WTC11 (cell line): ENCODE results near the gene FGF5. TPM values are rescaled to one million over a fixed set of nuclear protein-coding genes. Genes with fewer than 3 reads are reported as not detected.
A peak's percentile ranks its signal among the peaks of the same experiment; 100 is the strongest.

Experiments used
- ATAC-seq: fragments of 200-7000 bp; cut with Tn5 transposase; 2 replicates; pipeline ENCODE4 v1.10.0; 2021; ENCODE audit warnings: mild to moderate bottlenecking, moderate library complexity
- CTCF ChIA-PET: fragments of 300-600 bp; sonication (Branson Sonifier 250); formaldehyde crosslinking; loops from one replicate; lab custom pipeline; 2021; ENCODE audit warnings: antibody characterized with exemption; lab: Charles Lee
- POLR2A ChIA-PET: fragments of 350-600 bp; sonication (Branson Sonifier 250); formaldehyde crosslinking; loops from one replicate; lab custom pipeline; 2021; ENCODE audit warnings: antibody characterized with exemption; lab: Charles Lee
- DNase-seq: peaks from one replicate; pipeline ENCODE4 v3.0.0; 2021; ENCODE audit warnings: low spot score
- H3K27ac Mint-ChIP-seq: 2 replicates; pipeline ENCODE4 v1.8.0; 2021; ENCODE audit warnings: mixed read lengths
- H3K27me3 Mint-ChIP-seq: 2 replicates; pipeline ENCODE4 v1.8.0; 2021; ENCODE audit warnings: low read depth, mild to moderate bottlenecking, moderate library complexity, mixed read lengths
- H3K36me3 Mint-ChIP-seq: 2 replicates; pipeline ENCODE4 v1.8.0; 2021; ENCODE audit warnings: mixed read lengths
- H3K4me1 Mint-ChIP-seq: 2 replicates; pipeline ENCODE4 v1.8.0; 2022; ENCODE audit warnings: mixed read lengths
- H3K4me3 Mint-ChIP-seq: 2 replicates; pipeline ENCODE4 v1.8.0; 2021; ENCODE audit warnings: mild to moderate bottlenecking, moderate library complexity, mixed read lengths
- H3K9me3 Mint-ChIP-seq: 2 replicates; pipeline ENCODE4 v1.8.0; 2021; ENCODE audit warnings: mixed read lengths
- ELF4 ChIP-seq: sonication (generic); formaldehyde crosslinking; IDR thresholded peaks from 2 replicates; pipeline ENCODE4 v1.8.1; 2022; ENCODE audit warnings: low read depth, mild to moderate bottlenecking, moderate library complexity, missing genetic modification reagents
- EMX1 ChIP-seq: fragments of 250-450 bp; sonication (Bioruptor Pico); IDR thresholded peaks from 2 replicates; pipeline ENCODE4 v1.8.0; 2021; ENCODE audit warnings: mild to moderate bottlenecking
- GTF2I ChIP-seq: fragments of 250-450 bp; sonication (Bioruptor Pico); conservative IDR thresholded peaks from 2 replicates; pipeline ENCODE4 v1.4.0; 2021; ENCODE audit warnings: mild to moderate bottlenecking
- HMGA2 ChIP-seq: fragments of 250-450 bp; sonication (Bioruptor Pico); IDR thresholded peaks from 2 replicates; pipeline ENCODE4 v1.4.0; 2021; ENCODE audit warnings: mild to moderate bottlenecking, moderate library complexity
- MYBL2 ChIP-seq: sonication (generic); formaldehyde crosslinking; IDR thresholded peaks from 2 replicates; pipeline ENCODE4 v1.8.1; 2023; ENCODE audit warnings: mild to moderate bottlenecking, moderate library complexity, missing genetic modification reagents
- NFYB ChIP-seq: sonication (generic); formaldehyde crosslinking; conservative IDR thresholded peaks from 2 replicates; pipeline ENCODE4 v1.8.0; 2022; ENCODE audit warnings: low read depth, missing genetic modification reagents
- NR2C2 ChIP-seq: sonication (generic); formaldehyde crosslinking; IDR thresholded peaks from 2 replicates; pipeline ENCODE4 v1.8.0; 2022; ENCODE audit warnings: mild to moderate bottlenecking, missing genetic modification reagents
- NR3C1 ChIP-seq: sonication (generic); formaldehyde crosslinking; conservative IDR thresholded peaks from 2 replicates; pipeline ENCODE4 v1.8.1; 2023; ENCODE audit warnings: low read depth, mild to moderate bottlenecking, missing genetic modification reagents
- RELA ChIP-seq: sonication (generic); formaldehyde crosslinking; IDR thresholded peaks from 2 replicates; pipeline ENCODE4 v1.8.1; 2022; ENCODE audit warnings: missing genetic modification reagents, mild to moderate bottlenecking, borderline replicate concordance
- TCF7 ChIP-seq: sonication (generic); formaldehyde crosslinking; IDR thresholded peaks from 2 replicates; pipeline ENCODE4 v1.8.0; 2022; ENCODE audit warnings: mild to moderate bottlenecking, low read depth, missing genetic modification reagents, moderate library complexity
- ZNF121 ChIP-seq: sonication (generic); formaldehyde crosslinking; IDR thresholded peaks from 2 replicates; pipeline ENCODE4 v1.8.0; 2023; ENCODE audit warnings: missing genetic modification reagents
- ZNF232 ChIP-seq: sonication (generic); formaldehyde crosslinking; IDR thresholded peaks from 2 replicates; pipeline ENCODE4 v1.8.0; 2022; ENCODE audit warnings: mild to moderate bottlenecking, missing genetic modification reagents
- ZNF671 ChIP-seq: fragments of 250-450 bp; sonication (Bioruptor Pico); IDR thresholded peaks from 2 replicates; pipeline ENCODE4 v1.8.0; 2021; ENCODE audit warnings: mild to moderate bottlenecking
- total RNA-seq: library from RNA; stranded (reverse); gene quantifications from 3 replicates; pipeline ENCODE4 v1.2.3, GENCODE V29; 2021
- TF ChIP-seq, protein P1 (sequence below): sonication (generic); formaldehyde crosslinking; IDR thresholded peaks from 2 replicates; pipeline ENCODE4 v1.8.0; 2023; ENCODE audit warnings: missing genetic modification reagents, mild to moderate bottlenecking, borderline replicate concordance
- TF ChIP-seq, protein P2 (sequence below): sonication (generic); formaldehyde crosslinking; IDR thresholded peaks from 2 replicates; pipeline ENCODE4 v1.8.1; 2023; ENCODE audit warnings: mild to moderate bottlenecking, missing genetic modification reagents, borderline replicate concordance
- TF ChIP-seq, protein P3 (sequence below): fragments of 250-450 bp; sonication (Bioruptor Pico); conservative IDR thresholded peaks from 2 replicates; pipeline ENCODE4 v1.9.0; 2021; ENCODE audit warnings: mild to moderate bottlenecking
- TF ChIP-seq, protein P4 (sequence below): fragments of 250-450 bp; sonication (Bioruptor Pico); IDR thresholded peaks from 2 replicates; pipeline ENCODE4 v1.9.0; 2021; ENCODE audit warnings: mild to moderate bottlenecking
- TF ChIP-seq, protein P5 (sequence below): fragments of 250-450 bp; sonication (Bioruptor Pico); IDR thresholded peaks from 2 replicates; pipeline ENCODE4 v1.9.0; 2021; ENCODE audit warnings: mild to moderate bottlenecking
- TF ChIP-seq, protein P6 (sequence below): sonication (generic); formaldehyde crosslinking; conservative IDR thresholded peaks from 2 replicates; pipeline ENCODE4 v1.8.1; 2022; ENCODE audit warnings: mild to moderate bottlenecking, missing genetic modification reagents
- TF ChIP-seq, protein P7 (sequence below): sonication (generic); formaldehyde crosslinking; IDR thresholded peaks from 2 replicates; pipeline ENCODE4 v1.8.0; 2022; ENCODE audit warnings: mild to moderate bottlenecking, missing genetic modification reagents

FGF5 gene
- total RNA-seq, 1 experiment from 2014 or later, result not detected

DNA sequence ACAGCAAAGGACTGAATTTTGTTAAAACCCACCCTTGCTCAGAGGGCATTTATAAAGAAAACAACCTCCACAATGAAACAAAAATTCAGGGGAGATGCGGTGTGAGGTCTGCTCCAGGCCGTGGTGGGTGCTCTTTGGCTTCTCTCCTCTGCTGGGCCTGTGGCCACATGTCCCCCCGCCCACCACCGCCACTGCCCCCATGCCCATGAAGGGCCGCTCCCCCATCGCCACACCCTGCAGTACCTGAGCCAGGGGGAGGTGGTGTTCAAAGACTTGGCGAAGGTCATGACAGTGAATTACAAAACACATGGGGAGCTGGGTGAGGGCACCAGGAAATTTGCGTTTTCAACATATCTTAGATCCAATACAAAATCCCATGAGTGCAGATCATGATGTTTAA, 54.9 kb downstream of the FGF5 start:
- ChIA-PET POLR2A (no interaction called here), CTCF (interaction anchor here (0.9 to 1.2 kb wide), 2 partner anchors 11 to 14 kb away, joined by 4 to 5 read pairs; partner anchors contain the start of gene CFAP299)
- Mint-ChIP-seq H3K36me3 (no peaks in the 10 kb centered on the region), H3K27ac (no peak overlapping the region), H3K9me3 (no peaks in the 10 kb centered on the region), H3K27me3 (no peaks in the 10 kb centered on the region), H3K4me1 (no peaks in the 10 kb centered on the region), H3K4me3 (no peak overlapping the region)
- TF ChIP-seq, protein P1, sequence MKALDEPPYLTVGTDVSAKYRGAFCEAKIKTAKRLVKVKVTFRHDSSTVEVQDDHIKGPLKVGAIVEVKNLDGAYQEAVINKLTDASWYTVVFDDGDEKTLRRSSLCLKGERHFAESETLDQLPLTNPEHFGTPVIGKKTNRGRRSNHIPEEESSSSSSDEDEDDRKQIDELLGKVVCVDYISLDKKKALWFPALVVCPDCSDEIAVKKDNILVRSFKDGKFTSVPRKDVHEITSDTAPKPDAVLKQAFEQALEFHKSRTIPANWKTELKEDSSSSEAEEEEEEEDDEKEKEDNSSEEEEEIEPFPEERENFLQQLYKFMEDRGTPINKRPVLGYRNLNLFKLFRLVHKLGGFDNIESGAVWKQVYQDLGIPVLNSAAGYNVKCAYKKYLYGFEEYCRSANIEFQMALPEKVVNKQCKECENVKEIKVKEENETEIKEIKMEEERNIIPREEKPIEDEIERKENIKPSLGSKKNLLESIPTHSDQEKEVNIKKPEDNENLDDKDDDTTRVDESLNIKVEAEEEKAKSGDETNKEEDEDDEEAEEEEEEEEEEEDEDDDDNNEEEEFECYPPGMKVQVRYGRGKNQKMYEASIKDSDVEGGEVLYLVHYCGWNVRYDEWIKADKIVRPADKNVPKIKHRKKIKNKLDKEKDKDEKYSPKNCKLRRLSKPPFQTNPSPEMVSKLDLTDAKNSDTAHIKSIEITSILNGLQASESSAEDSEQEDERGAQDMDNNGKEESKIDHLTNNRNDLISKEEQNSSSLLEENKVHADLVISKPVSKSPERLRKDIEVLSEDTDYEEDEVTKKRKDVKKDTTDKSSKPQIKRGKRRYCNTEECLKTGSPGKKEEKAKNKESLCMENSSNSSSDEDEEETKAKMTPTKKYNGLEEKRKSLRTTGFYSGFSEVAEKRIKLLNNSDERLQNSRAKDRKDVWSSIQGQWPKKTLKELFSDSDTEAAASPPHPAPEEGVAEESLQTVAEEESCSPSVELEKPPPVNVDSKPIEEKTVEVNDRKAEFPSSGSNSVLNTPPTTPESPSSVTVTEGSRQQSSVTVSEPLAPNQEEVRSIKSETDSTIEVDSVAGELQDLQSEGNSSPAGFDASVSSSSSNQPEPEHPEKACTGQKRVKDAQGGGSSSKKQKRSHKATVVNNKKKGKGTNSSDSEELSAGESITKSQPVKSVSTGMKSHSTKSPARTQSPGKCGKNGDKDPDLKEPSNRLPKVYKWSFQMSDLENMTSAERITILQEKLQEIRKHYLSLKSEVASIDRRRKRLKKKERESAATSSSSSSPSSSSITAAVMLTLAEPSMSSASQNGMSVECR (CRISPR knock-in tag), result no peak
- TF ChIP-seq NFYB (CRISPR knock-in tag) (no peak), NR2C2 (CRISPR knock-in tag) (no peak)
- TF ChIP-seq, protein P2, sequence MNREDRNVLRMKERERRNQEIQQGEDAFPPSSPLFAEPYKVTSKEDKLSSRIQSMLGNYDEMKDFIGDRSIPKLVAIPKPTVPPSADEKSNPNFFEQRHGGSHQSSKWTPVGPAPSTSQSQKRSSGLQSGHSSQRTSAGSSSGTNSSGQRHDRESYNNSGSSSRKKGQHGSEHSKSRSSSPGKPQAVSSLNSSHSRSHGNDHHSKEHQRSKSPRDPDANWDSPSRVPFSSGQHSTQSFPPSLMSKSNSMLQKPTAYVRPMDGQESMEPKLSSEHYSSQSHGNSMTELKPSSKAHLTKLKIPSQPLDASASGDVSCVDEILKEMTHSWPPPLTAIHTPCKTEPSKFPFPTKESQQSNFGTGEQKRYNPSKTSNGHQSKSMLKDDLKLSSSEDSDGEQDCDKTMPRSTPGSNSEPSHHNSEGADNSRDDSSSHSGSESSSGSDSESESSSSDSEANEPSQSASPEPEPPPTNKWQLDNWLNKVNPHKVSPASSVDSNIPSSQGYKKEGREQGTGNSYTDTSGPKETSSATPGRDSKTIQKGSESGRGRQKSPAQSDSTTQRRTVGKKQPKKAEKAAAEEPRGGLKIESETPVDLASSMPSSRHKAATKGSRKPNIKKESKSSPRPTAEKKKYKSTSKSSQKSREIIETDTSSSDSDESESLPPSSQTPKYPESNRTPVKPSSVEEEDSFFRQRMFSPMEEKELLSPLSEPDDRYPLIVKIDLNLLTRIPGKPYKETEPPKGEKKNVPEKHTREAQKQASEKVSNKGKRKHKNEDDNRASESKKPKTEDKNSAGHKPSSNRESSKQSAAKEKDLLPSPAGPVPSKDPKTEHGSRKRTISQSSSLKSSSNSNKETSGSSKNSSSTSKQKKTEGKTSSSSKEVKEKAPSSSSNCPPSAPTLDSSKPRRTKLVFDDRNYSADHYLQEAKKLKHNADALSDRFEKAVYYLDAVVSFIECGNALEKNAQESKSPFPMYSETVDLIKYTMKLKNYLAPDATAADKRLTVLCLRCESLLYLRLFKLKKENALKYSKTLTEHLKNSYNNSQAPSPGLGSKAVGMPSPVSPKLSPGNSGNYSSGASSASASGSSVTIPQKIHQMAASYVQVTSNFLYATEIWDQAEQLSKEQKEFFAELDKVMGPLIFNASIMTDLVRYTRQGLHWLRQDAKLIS (CRISPR knock-in tag), result no peak
- DNase-seq, result no peak
- ATAC-seq, result no peak

DNA sequence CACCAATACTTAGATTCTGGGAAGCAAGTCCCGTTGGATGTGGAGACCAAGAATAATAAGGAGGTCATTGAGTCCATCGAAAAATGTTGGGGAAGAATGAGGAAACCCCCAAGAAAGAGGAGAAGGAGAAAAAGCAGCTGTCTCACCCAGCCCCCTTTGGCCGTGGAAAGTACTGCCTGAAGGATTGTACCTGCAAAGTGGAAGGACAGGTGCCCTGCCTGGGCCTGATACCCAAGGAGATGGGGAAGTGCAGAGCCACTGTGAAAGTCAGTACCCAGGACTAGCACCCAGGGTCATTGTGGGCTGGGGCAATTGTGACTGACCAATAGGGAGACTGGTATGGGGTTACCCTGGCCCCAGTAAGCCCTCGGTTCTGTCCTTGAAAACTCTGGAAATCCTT, 55.3 kb downstream of the FGF5 start:
- Mint-ChIP-seq H3K27ac (no peak overlapping the region), H3K4me1 (no peaks in the 10 kb centered on the region), H3K27me3 (no peaks in the 10 kb centered on the region), H3K4me3 (no peak overlapping the region), H3K36me3 (no peaks in the 10 kb centered on the region), H3K9me3 (no peaks in the 10 kb centered on the region)
- ATAC-seq (peak; percentile 86), DNase-seq (peak; percentile 20)
- TF ChIP-seq, protein P3, sequence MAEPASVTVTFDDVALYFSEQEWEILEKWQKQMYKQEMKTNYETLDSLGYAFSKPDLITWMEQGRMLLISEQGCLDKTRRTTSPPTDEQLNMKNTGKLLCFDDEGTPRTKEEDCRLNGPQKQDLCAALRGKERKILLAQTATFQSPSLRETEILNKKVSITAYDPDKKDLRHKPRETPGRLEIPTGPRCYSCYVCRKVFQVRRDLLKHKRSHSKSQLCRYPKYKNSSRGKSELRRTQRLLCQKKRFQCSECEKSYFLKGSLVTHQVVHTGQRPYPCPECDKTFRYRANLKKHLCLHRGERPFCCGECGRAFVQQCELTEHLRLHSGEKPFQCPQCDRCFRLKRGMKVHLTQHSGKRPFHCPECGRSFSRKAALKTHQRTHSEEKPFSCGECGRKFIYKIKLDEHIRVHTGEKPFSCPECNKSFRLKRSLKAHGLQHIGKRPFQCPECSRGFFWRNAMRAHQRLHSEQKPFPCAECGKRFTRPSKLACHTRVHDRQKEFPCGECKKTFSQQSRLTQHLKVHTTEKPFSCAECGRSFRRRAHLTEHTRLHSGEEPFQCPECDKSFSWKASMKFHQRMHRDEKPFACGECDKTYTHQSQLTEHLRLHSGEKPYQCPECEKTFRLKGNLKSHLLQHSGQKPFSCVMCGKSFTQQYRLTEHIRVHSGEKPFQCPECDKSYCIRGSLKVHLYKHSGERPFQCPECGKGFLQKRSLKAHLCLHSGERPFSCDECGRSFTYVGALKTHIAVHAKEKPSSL (CRISPR knock-in tag), result no peak
- TF ChIP-seq ELF4 (CRISPR knock-in tag) (no peak), ZNF232 (CRISPR knock-in tag) (no peak), NR3C1 (CRISPR knock-in tag) (no peak), EMX1 (no peak), RELA (CRISPR knock-in tag) (no peak), TCF7 (no peak), MYBL2 (CRISPR knock-in tag) (no peak), GTF2I (CRISPR knock-in tag) (no peak), ZNF671 (CRISPR knock-in tag) (no peak), HMGA2 (CRISPR knock-in tag) (no peak), ZNF121 (CRISPR knock-in tag) (no peak)
- TF ChIP-seq, protein P4, sequence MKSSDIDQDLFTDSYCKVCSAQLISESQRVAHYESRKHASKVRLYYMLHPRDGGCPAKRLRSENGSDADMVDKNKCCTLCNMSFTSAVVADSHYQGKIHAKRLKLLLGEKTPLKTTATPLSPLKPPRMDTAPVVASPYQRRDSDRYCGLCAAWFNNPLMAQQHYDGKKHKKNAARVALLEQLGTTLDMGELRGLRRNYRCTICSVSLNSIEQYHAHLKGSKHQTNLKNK (CRISPR knock-in tag), result no peak
- TF ChIP-seq, protein P5, sequence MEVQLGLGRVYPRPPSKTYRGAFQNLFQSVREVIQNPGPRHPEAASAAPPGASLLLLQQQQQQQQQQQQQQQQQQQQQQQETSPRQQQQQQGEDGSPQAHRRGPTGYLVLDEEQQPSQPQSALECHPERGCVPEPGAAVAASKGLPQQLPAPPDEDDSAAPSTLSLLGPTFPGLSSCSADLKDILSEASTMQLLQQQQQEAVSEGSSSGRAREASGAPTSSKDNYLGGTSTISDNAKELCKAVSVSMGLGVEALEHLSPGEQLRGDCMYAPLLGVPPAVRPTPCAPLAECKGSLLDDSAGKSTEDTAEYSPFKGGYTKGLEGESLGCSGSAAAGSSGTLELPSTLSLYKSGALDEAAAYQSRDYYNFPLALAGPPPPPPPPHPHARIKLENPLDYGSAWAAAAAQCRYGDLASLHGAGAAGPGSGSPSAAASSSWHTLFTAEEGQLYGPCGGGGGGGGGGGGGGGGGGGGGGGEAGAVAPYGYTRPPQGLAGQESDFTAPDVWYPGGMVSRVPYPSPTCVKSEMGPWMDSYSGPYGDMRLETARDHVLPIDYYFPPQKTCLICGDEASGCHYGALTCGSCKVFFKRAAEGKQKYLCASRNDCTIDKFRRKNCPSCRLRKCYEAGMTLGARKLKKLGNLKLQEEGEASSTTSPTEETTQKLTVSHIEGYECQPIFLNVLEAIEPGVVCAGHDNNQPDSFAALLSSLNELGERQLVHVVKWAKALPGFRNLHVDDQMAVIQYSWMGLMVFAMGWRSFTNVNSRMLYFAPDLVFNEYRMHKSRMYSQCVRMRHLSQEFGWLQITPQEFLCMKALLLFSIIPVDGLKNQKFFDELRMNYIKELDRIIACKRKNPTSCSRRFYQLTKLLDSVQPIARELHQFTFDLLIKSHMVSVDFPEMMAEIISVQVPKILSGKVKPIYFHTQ (CRISPR knock-in tag), result no peak
- TF ChIP-seq, protein P6, sequence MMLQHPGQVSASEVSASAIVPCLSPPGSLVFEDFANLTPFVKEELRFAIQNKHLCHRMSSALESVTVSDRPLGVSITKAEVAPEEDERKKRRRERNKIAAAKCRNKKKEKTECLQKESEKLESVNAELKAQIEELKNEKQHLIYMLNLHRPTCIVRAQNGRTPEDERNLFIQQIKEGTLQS, result no peak
- TF ChIP-seq, protein P7, sequence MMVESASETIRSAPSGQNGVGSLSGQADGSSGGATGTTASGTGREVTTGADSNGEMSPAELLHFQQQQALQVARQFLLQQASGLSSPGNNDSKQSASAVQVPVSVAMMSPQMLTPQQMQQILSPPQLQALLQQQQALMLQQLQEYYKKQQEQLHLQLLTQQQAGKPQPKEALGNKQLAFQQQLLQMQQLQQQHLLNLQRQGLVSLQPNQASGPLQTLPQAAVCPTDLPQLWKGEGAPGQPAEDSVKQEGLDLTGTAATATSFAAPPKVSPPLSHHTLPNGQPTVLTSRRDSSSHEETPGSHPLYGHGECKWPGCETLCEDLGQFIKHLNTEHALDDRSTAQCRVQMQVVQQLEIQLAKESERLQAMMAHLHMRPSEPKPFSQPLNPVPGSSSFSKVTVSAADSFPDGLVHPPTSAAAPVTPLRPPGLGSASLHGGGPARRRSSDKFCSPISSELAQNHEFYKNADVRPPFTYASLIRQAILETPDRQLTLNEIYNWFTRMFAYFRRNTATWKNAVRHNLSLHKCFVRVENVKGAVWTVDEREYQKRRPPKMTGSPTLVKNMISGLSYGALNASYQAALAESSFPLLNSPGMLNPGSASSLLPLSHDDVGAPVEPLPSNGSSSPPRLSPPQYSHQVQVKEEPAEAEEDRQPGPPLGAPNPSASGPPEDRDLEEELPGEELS (CRISPR knock-in tag), result no peak
- ChIA-PET POLR2A (no interaction called here), CTCF (interaction anchor here (0.9 to 1.2 kb wide), 2 partner anchors 11 to 14 kb away, joined by 4 to 5 read pairs; partner anchors contain the start of gene CFAP299)
